PC-9 (cell line): ENCODE data around the gene AHRR. TPM values are rescaled to one million over a fixed set of nuclear protein-coding genes. Genes with fewer than 3 reads are reported as not detected.
"Not testable (repeated sequence)": the region's sequence is repeated elsewhere in the genome, so short reads cannot be mapped to it uniquely, and the experiment has no call there.

Experiments
- BruUV-seq: library from RNA; stranded (reverse); fragments of 400-500 nt; replicated peaks from 2 replicates; lab custom pipeline; 2021; lab: Mats Ljungman, UMichigan
- CTCF ChIA-PET: fragments of 300-600 bp; sonication (Branson Sonifier 250); formaldehyde crosslinking; loops from one replicate; lab custom pipeline; 2022; ENCODE audit warnings: antibody characterized with exemption; lab: Charles Lee
- POLR2A ChIA-PET: fragments of 300-600 bp; sonication (Branson Sonifier 250); formaldehyde crosslinking; loops from one replicate; lab custom pipeline; 2022; ENCODE audit warnings: antibody characterized with exemption; ENCODE audit not compliant: unreplicated experiment; lab: Charles Lee
- DNase-seq, 2 experiments: peaks; one replicate each; pipeline versions ENCODE4 v3.0.0 to v3.0.0-alpha.2; 2015 to 2022; ENCODE audit warnings: mixed read lengths in 1 of 2
- H2AFZ ChIP-seq: fragments of 200-600 bp; sonication (generic); 2 replicates; pipeline ENCODE4 v1.8.1; 2017; ENCODE audit warnings: antibody characterized with exemption
- H3F3A ChIP-seq: fragments of 200-600 bp; sonication (generic); 2 replicates; pipeline ENCODE4 v1.8.1; 2017; ENCODE audit warnings: antibody characterized with exemption, mild to moderate bottlenecking, low read depth; ENCODE audit not compliant: insufficient read depth
- H3K27ac ChIP-seq: fragments of 200-600 bp; sonication (generic); 2 replicates; pipeline ENCODE4 v1.6.1; 2016; ENCODE audit warnings: mixed run types
- H3K27me3 ChIP-seq: fragments of 200-600 bp; sonication (generic); 2 replicates; pipeline ENCODE4 v1.6.1; 2016; ENCODE audit warnings: low read depth, mixed run types; ENCODE audit not compliant: insufficient read depth
- H3K36me3 ChIP-seq: fragments of 200-600 bp; sonication (generic); 2 replicates; pipeline ENCODE4 v1.6.1; 2016; ENCODE audit warnings: low read depth, mixed run types
- H3K4me1 ChIP-seq: fragments of 200-600 bp; sonication (generic); replicated peaks from 2 replicates; pipeline ENCODE4 v1.6.1; 2016; ENCODE audit warnings: mixed run types; ENCODE audit not compliant: insufficient read depth
- H3K4me2 ChIP-seq: fragments of 200-600 bp; sonication (generic); 2 replicates; pipeline ENCODE4 v1.6.1; 2017; ENCODE audit warnings: mixed run types
- H3K4me3 ChIP-seq: fragments of 200-600 bp; sonication (generic); 2 replicates; pipeline ENCODE4 v1.6.1; 2016; ENCODE audit warnings: mixed run types
- H3K79me2 ChIP-seq: fragments of 200-600 bp; sonication (generic); 2 replicates; pipeline ENCODE4 v1.6.1; 2017; ENCODE audit warnings: low read depth, mixed run types
- H3K9me2 ChIP-seq: fragments of 200-600 bp; sonication (generic); 2 replicates; pipeline ENCODE4 v1.8.1; 2017; ENCODE audit warnings: mild to moderate bottlenecking; ENCODE audit not compliant: insufficient read depth
- H3K9me3 ChIP-seq: fragments of 200-600 bp; sonication (generic); 2 replicates; pipeline ENCODE4 v1.8.1; 2016; ENCODE audit warnings: low read depth; ENCODE audit not compliant: insufficient read depth
- H4K20me1 ChIP-seq: fragments of 200-600 bp; sonication (generic); 2 replicates; pipeline ENCODE4 v1.8.1; 2017; ENCODE audit not compliant: insufficient read depth
- EZH2 ChIP-seq: fragments of 200-600 bp; sonication (generic); IDR thresholded peaks from 2 replicates; pipeline ENCODE4 v1.8.0; 2017; ENCODE audit warnings: antibody characterized with exemption, low read depth
- intact Hi-C: fragments of 100-400 bp; cut with micrococcal nuclease; formaldehyde crosslinking; loops from one replicate; pipeline ENCODE4 v1.10.0; 2022; ENCODE audit not compliant: unreplicated experiment
- total RNA-seq: library from RNA; stranded (reverse); gene quantifications from 2 replicates; pipeline ENCODE4 v1.2.3, GENCODE V29; 2021
- TF ChIP-seq, protein P1 (sequence below): fragments of 200-600 bp; sonication (generic); conservative IDR thresholded peaks from 2 replicates; pipeline ENCODE4 v1.6.1; 2017; ENCODE audit warnings: mixed run types, antibody characterized with exemption, mild to moderate bottlenecking, moderate library complexity

The AHRR gene
- total RNA-seq, 1 experiment from 2014 or later: 7.2 TPM

DNA sequence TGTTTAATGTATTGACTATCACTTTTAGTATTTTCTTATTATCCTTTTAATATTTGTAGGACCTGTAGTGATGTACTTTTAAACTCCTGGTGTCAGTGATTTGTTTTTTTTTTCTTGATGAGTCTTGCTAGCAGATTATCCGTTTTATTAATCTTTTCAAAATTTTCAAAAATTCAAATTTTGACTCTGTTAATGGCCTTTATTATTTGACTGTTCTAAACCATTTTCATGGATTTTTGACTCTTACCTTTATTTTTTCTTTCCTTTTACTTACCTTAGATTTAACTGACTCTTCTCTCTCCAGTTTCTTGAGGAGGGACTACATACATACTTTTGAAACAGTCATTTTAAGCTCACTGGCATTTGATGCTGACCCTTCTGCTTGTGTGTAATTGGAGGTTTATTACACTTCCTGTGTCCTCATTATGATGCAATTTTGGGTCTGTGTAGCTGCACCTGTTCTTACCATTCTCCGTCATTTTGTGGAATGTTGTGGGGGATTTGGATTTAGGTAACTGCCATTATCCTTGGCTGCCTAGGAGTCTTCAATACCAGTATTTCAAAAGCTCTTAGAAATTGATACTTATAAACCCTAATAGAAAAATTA, 89.5 kb downstream of the AHRR start:
- Histone ChIP-seq H3K27ac (no peak overlapping the region), H3K9me3 (no peaks in the 10 kb centered on the region), H3K79me2 (no peaks in the 10 kb centered on the region), H3K4me2 (no peak overlapping the region), H4K20me1 (no peaks in the 10 kb centered on the region), H3K4me1 (no peaks in the 10 kb centered on the region), H3K9me2 (no peaks in the 10 kb centered on the region), H2AFZ (no peak overlapping the region), H3K36me3 (no peaks in the 10 kb centered on the region), H3K27me3 (no peaks in the 10 kb centered on the region), H3F3A (no peaks in the 10 kb centered on the region), H3K4me3 (no peak overlapping the region)
- intact Hi-C loops: no loop called here
- no peak for TF ChIP-seq EZH2
- TF ChIP-seq, protein P1, sequence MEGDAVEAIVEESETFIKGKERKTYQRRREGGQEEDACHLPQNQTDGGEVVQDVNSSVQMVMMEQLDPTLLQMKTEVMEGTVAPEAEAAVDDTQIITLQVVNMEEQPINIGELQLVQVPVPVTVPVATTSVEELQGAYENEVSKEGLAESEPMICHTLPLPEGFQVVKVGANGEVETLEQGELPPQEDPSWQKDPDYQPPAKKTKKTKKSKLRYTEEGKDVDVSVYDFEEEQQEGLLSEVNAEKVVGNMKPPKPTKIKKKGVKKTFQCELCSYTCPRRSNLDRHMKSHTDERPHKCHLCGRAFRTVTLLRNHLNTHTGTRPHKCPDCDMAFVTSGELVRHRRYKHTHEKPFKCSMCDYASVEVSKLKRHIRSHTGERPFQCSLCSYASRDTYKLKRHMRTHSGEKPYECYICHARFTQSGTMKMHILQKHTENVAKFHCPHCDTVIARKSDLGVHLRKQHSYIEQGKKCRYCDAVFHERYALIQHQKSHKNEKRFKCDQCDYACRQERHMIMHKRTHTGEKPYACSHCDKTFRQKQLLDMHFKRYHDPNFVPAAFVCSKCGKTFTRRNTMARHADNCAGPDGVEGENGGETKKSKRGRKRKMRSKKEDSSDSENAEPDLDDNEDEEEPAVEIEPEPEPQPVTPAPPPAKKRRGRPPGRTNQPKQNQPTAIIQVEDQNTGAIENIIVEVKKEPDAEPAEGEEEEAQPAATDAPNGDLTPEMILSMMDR: no peak
- no TSS peak for BruUV-seq
- ChIA-PET POLR2A (interaction anchor here (0.6 kb wide), 1 partner anchor 1564 kb away, joined by 4 read pairs; no protein-coding TSS in a partner anchor), CTCF (interaction anchor here (0.5 kb wide), 1 partner anchor 126 kb away, joined by 7 read pairs; no protein-coding TSS in a partner anchor)
- DNase-seq: no peak

GRCh38 chr5:411728-412127, 90.2 kb downstream of the AHRR start:
- Histone ChIP-seq H3K27ac (no peak overlapping the region), H3K79me2 (no peaks in the 10 kb centered on the region), H3F3A (no peaks in the 10 kb centered on the region), H3K9me2 (no peaks in the 10 kb centered on the region), H3K4me3 (no peak overlapping the region), H3K36me3 (no peaks in the 10 kb centered on the region), H4K20me1 (no peaks in the 10 kb centered on the region), H3K9me3 (no peaks in the 10 kb centered on the region), H2AFZ (no peak overlapping the region), H3K4me1 (no peaks in the 10 kb centered on the region), H3K4me2 (no peak overlapping the region), H3K27me3 (no peaks in the 10 kb centered on the region)
- ChIA-PET CTCF (no interaction called here), POLR2A (interaction anchor here (0.5 to 0.6 kb wide), 2 partner anchors 771 to 1563 kb away, joined by 4 read pairs; no protein-coding TSS in a partner anchor)
- BruUV-seq: no TSS peak
- intact Hi-C loops: loop anchor here (2.0 kb wide), 1 partner anchor 17 kb away; no protein-coding TSS in a partner anchor
- no peak for TF ChIP-seq EZH2
- TF ChIP-seq, protein P1: no peak
- no peak for DNase-seq

DNA sequence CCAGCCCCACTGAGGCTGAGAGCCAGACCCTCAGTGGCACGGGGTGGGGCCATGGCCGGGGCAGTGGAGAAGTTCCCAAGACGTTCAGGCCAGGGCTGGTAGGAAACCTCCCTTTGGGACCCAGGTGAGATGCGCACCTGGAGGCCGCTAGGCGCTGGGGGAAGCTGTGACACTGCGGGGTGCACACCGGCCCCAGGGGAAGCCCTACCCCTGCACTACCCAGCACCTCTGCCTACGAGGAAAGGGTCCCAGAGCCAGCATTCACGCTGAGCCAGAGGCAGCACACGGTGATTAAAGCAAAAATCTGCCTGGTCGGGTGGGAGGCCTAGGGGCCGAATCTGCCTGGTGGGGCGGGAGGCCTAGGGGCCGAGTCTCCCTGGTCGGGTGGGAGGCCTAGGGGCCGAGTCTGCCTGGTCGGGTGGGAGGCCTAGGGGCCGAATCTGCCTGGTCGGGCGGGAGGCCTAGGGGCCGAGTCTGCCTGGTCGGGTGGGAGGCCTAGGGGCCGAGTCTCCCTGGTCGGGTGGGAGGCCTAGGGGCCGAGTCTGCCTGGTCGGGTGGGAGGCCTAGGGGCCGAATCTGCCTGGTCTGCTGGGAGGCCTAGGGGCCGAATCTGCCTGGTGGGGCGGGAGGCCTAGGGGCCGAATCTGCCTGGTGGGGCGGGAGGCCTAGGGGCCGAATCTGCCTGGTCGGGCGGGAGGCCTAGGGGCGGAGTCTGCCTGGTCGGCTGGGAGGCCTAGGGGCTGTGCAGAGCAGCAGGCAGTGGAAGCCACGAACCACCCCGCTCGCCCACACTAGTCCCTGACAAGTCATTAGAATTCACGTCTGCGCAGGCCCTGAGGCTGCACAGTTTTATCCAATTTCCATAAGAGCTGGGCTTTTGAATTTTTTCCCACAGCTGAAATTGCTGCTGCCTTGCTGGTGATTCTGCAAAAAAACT, 93.7 kb downstream of the AHRR start:
- H3K9me2 ChIP-seq, intact Hi-C loops, BruUV-seq, H3K4me3 ChIP-seq, H3K27ac ChIP-seq, H3K79me2 ChIP-seq, H3K4me2 ChIP-seq, H2AFZ ChIP-seq, H3K27me3 ChIP-seq, H3K9me3 ChIP-seq, H3K36me3 ChIP-seq, H3K4me1 ChIP-seq, H4K20me1 ChIP-seq, DNase-seq, H3F3A ChIP-seq: not testable (repeated sequence)
- CTCF ChIA-PET: interaction anchor here (0.6 kb wide), 1 partner anchor 8 kb away, joined by 3 read pairs; no protein-coding TSS in a partner anchor
- POLR2A ChIA-PET: interaction anchor here (0.5 to 0.7 kb wide), 4 partner anchors 16 to 199 kb away, joined by 3 to 7 read pairs (median 4); no protein-coding TSS in a partner anchor
